Measurements from ENCODE around the gene JADE1.

The JADE1 gene

GRCh38 chr4:128858879-128859671, 49.6 kb downstream of the JADE1 start:
- no peak for TF ChIP-seq CTCF (conservative IDR thresholded peaks at IDR 0.05; ENCODE audit: low read depth)
- ChIA-PET POLR2A (ENCODE audit: low non-redundant PET) (no interaction called here), CTCF (no interaction called here)
- H3K27ac ChIP-seq: no peak overlapping the region
- no peak for DNase-seq (ENCODE audit: low spot score)

- CTCF ChIA-PET: interaction anchor here (0.5 to 0.6 kb wide), 2 partner anchors 28 to 372 kb away, joined by 3 read pairs; no protein-coding TSS in a partner anchor
- TF ChIP-seq CTCF (conservative IDR thresholded peaks at IDR 0.05; ENCODE audit: low read depth): no peak
- no peak for DNase-seq (ENCODE audit: low spot score)
- H3K27ac ChIP-seq: no peak overlapping the region
- POLR2A ChIA-PET (ENCODE audit: low non-redundant PET): no interaction called here
Observed at GRCh38 chr4:128859887-128860677, 50.6 kb downstream of the JADE1 start.

GRCh38 chr4:128861856-128862518, 52.5 kb downstream of the JADE1 start:
- ChIA-PET POLR2A (ENCODE audit: low non-redundant PET) (no interaction called here), CTCF (interaction anchor here (1.2 kb wide), 1 partner anchor 9 kb away, joined by 3 read pairs; no protein-coding TSS in a partner anchor)
- no peak overlapping the region for H3K27ac ChIP-seq
- no peak for DNase-seq (ENCODE audit: low spot score)
- no peak for TF ChIP-seq CTCF (conservative IDR thresholded peaks at IDR 0.05; ENCODE audit: low read depth)

- POLR2A ChIA-PET (ENCODE audit: low non-redundant PET): no interaction called here
- no peak for TF ChIP-seq CTCF (conservative IDR thresholded peaks at IDR 0.05; ENCODE audit: low read depth)
- H3K27ac ChIP-seq: peak overlapping the region; percentile 52
- no peak for DNase-seq (ENCODE audit: low spot score)
- CTCF ChIA-PET: interaction anchor here (0.8 to 1.2 kb wide), 4 partner anchors 10 to 671 kb away, joined by 3 to 6 read pairs (median 4); no protein-coding TSS in a partner anchor
Observed at GRCh38 chr4:128862608-128863311, 53.3 kb downstream of the JADE1 start.

- TF ChIP-seq CTCF (conservative IDR thresholded peaks at IDR 0.05; ENCODE audit: low read depth): peak; percentile 81
- peak overlapping the region; percentile 52 for H3K27ac ChIP-seq
- CTCF ChIA-PET: interaction anchor here (0.8 to 1.2 kb wide), 4 partner anchors 11 to 671 kb away, joined by 3 to 6 read pairs (median 4); no protein-coding TSS in a partner anchor
- POLR2A ChIA-PET (ENCODE audit: low non-redundant PET): no interaction called here
- DNase-seq (ENCODE audit: low spot score): peak; percentile 58
Observed at GRCh38 chr4:128863312-128864075, 54.0 kb downstream of the JADE1 start.

Data from RWPE1 (cell line).